Lower lobe of right lung (tissue), 2 donors: ENCODE measurements around the gene NID2. TPM values are rescaled to one million over a fixed set of nuclear protein-coding genes. Genes with fewer than 3 reads are reported as not detected.

ENCODE experiments used
- ATAC-seq, 2 donors: fragments of 200-7000 bp; cut with Tn5 transposase; one replicate each; pipeline ENCODE4 v1.9.1; 2020 to 2022; ENCODE audit warnings: mild to moderate bottlenecking in 2 of 2, moderate library complexity in 2 of 2
- DNase-seq: peaks from one replicate; pipeline ENCODE4 v3.0.0-alpha.2; 2020
- H3K27ac ChIP-seq: fragments of 200-600 bp; one replicate; pipeline ENCODE4 v1.8.0; 2022
- H3K27me3 ChIP-seq: fragments of 200-600 bp; one replicate; pipeline ENCODE4 v1.8.0; 2022; ENCODE audit warnings: low read depth
- H3K36me3 ChIP-seq: fragments of 200-600 bp; one replicate; pipeline ENCODE4 v1.8.0; 2022; ENCODE audit warnings: mild to moderate bottlenecking
- H3K4me1 ChIP-seq: fragments of 200-600 bp; one replicate; pipeline ENCODE4 v1.8.0; 2022
- H3K4me3 ChIP-seq: fragments of 200-600 bp; one replicate; pipeline ENCODE4 v1.8.0; 2022; ENCODE audit warnings: mild to moderate bottlenecking
- H3K9me3 ChIP-seq: fragments of 200-600 bp; one replicate; pipeline ENCODE4 v1.8.0; 2022
- intact Hi-C: fragments of 100-400 bp; cut with DNase I; formaldehyde crosslinking; loops from one replicate; pipeline ENCODE4 v1.11.0; 2022
- total RNA-seq: library from RNA; stranded (reverse); fragmentation: NEBNext Ultra II Directional; extraction: Animal tissue kit (Norgen Biotek cat#: 25700); gene quantifications from one replicate; pipeline ENCODE4 v1.2.1, GENCODE V29; 2021
- TF ChIP-seq, protein P1 (sequence below): fragments of 200-600 bp; IDR thresholded peaks from one replicate; pipeline ENCODE4 v1.8.0; 2022; ENCODE audit warnings: antibody characterized with exemption, mild to moderate bottlenecking
- donor health status: DM: no; HTN: yes; CAD: no; lungs with severe emphysema.

The NID2 gene
- total RNA-seq, 1 donor from 2014 or later, result 14.6 TPM

DNA sequence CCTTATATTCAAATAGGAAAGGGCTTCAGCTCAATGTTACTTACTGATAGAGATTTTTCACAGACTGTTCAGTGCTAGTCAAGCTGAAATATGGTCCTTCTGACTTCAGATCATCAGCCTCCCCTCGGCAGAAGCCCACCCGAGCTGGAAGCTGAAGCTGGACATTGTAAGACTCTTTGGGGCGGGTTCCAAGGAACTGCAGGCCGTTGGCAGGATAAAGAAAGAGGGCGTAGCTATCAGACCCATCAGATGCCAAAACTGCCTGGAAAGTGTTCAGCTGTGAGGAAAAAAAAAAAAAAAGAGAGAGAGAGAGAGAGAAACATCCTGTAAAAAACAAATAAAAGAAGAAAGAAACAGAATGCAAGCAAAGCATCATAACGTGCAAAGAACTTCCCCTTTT is 8.8 kb downstream of the NID2 start:
- Histone ChIP-seq H3K4me1 (peaks cover 33% of the 10 kb centered on the region), H3K4me3 (no peak overlapping the region), H3K27ac (no peak overlapping the region), H3K27me3 (no peaks in the 10 kb centered on the region), H3K36me3 (no peaks in the 10 kb centered on the region), H3K9me3 (no peaks in the 10 kb centered on the region)
- DNase-seq (no peak), ATAC-seq (no peak)
- TF ChIP-seq, protein P1, sequence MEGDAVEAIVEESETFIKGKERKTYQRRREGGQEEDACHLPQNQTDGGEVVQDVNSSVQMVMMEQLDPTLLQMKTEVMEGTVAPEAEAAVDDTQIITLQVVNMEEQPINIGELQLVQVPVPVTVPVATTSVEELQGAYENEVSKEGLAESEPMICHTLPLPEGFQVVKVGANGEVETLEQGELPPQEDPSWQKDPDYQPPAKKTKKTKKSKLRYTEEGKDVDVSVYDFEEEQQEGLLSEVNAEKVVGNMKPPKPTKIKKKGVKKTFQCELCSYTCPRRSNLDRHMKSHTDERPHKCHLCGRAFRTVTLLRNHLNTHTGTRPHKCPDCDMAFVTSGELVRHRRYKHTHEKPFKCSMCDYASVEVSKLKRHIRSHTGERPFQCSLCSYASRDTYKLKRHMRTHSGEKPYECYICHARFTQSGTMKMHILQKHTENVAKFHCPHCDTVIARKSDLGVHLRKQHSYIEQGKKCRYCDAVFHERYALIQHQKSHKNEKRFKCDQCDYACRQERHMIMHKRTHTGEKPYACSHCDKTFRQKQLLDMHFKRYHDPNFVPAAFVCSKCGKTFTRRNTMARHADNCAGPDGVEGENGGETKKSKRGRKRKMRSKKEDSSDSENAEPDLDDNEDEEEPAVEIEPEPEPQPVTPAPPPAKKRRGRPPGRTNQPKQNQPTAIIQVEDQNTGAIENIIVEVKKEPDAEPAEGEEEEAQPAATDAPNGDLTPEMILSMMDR, result no peak
- intact Hi-C loops, result no loop called here

DNA sequence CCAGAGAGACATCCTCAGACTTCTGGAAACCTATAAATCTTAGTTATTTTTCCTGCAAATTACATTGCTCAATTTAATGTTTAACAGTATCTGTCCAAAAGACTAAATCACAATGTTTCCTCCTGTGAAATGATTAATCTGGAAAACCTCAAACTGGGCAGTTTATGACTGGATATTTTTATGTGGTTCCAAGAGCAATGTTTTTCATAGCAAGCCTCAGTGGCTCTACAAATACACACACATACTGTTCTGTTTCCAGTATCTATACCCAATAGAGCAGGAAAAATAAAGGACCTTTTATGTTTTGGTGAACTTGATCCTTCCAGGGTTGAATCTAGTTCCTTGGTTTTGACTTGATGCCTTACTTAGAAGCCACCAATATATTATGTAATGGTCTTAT is 9.2 kb downstream of the NID2 start:
- Histone ChIP-seq H3K4me1 (peaks cover 33% of the 10 kb centered on the region), H3K27me3 (no peaks in the 10 kb centered on the region), H3K27ac (no peak overlapping the region), H3K4me3 (no peak overlapping the region), H3K9me3 (no peaks in the 10 kb centered on the region), H3K36me3 (no peaks in the 10 kb centered on the region)
- no peak for DNase-seq
- TF ChIP-seq, protein P1, result no peak
- ATAC-seq, result no peak
- intact Hi-C loops, result no loop called here

DNA sequence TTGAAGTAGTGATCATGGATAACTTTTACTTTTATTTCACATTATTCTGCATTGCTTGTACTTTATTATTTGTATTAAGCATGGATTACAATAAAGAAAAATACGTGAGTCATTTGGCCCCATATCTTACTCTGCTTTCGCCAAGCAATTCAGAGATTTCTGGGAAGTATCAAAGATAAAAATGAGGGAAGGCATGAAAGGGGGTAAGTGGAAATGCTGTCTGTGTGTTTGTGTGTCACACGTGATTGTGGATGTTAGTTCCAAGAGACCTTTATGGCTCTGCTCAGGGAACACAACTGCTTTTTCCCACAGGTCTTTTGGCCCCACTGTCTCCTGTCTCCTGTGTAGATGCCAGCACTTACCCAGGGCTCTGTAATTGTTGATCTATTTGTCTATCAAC is 10.5 kb downstream of the NID2 start:
- H3K27ac ChIP-seq, result no peak overlapping the region
- no peaks in the 10 kb centered on the region for H3K36me3 ChIP-seq
- H3K9me3 ChIP-seq, result no peaks in the 10 kb centered on the region
- no peak for DNase-seq
- ATAC-seq, result no peak
- H3K4me3 ChIP-seq, result no peak overlapping the region
- intact Hi-C loops, result no loop called here
- TF ChIP-seq, protein P1, result no peak
- peaks cover 32% of the 10 kb centered on the region for H3K4me1 ChIP-seq
- no peaks in the 10 kb centered on the region for H3K27me3 ChIP-seq

- H3K4me1 ChIP-seq, result peaks cover 8% of the 10 kb centered on the region
- TF ChIP-seq, protein P1, result no peak
- DNase-seq, result no peak
- intact Hi-C loops, result no loop called here
- no peak overlapping the region for H3K4me3 ChIP-seq
- no peaks in the 10 kb centered on the region for H3K36me3 ChIP-seq
- H3K27me3 ChIP-seq, result no peaks in the 10 kb centered on the region
- no peaks in the 10 kb centered on the region for H3K9me3 ChIP-seq
- ATAC-seq, result no peak
- no peak overlapping the region for H3K27ac ChIP-seq
These were observed 13.7 kb downstream of the NID2 start for GRCh38 chr14:52055167-52055566.

DNA sequence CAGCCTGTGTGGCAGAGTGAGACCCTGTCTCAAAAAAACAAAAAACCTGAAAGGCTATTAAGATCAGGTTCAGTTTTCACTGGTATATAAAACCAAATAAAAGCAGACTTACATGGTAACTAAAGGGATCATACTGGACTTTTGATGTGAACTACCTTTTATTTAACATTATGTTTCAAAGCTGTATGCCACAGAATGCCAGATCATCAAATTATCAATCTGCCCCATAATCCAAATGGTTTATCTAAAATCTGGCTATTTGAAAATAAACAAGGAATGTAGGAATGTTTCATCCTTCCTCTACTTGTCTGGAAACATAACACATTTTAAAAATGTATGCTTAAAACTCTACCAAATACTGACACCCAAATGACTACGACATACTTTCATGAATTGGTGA is 14.2 kb downstream of the NID2 start:
- H3K9me3 ChIP-seq, result no peaks in the 10 kb centered on the region
- H3K27ac ChIP-seq, result no peak overlapping the region
- no peak overlapping the region for H3K4me3 ChIP-seq
- intact Hi-C loops, result no loop called here
- DNase-seq (no peak), ATAC-seq (no peak)
- no peaks in the 10 kb centered on the region for H3K27me3 ChIP-seq
- peaks cover 8% of the 10 kb centered on the region for H3K4me1 ChIP-seq
- no peaks in the 10 kb centered on the region for H3K36me3 ChIP-seq
- TF ChIP-seq, protein P1, result no peak

GRCh38 chr14:52053044-52053443 is 15.8 kb downstream of the NID2 start:
- Histone ChIP-seq H3K9me3 (no peaks in the 10 kb centered on the region), H3K27me3 (no peaks in the 10 kb centered on the region), H3K4me3 (no peak overlapping the region), H3K36me3 (no peaks in the 10 kb centered on the region), H3K27ac (peak overlapping the region; percentile 14), H3K4me1 (peaks cover 8% of the 10 kb centered on the region)
- DNase-seq, result no peak
- intact Hi-C loops, result no loop called here
- no peak for ATAC-seq
- TF ChIP-seq, protein P1, result no peak
